Hepatic stellate cell (primary cell): ENCODE measurements around the gene PBX3.

Experiments
- DNase-seq: peaks from one replicate; pipeline ENCODE4 v3.0.0; 2011; ENCODE audit warnings: low spot score

PBX3 gene

DNA sequence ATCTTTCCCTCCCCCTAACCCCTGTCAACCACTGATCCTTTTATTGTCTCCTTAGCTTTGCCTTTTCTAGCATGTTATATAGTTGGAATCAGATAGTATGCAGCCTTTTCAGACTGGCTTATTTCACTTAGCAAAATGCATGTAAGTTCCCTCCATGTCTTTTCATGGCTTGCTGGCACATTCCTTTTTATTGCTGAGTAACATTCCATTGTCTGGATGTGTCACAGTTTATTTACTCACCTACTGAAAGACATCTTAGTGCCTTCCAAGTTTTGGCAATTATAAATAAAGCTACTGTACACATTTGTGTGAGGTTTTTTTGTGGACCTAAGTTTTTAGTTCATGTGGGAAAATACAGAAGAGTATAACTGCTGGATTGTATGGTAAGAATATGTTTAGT is 230.1 kb downstream of the PBX3 start:
- no peak for DNase-seq

GRCh38 chr9:125979383-125979782 is 232.2 kb downstream of the PBX3 start:
- DNase-seq, result no peak

DNA sequence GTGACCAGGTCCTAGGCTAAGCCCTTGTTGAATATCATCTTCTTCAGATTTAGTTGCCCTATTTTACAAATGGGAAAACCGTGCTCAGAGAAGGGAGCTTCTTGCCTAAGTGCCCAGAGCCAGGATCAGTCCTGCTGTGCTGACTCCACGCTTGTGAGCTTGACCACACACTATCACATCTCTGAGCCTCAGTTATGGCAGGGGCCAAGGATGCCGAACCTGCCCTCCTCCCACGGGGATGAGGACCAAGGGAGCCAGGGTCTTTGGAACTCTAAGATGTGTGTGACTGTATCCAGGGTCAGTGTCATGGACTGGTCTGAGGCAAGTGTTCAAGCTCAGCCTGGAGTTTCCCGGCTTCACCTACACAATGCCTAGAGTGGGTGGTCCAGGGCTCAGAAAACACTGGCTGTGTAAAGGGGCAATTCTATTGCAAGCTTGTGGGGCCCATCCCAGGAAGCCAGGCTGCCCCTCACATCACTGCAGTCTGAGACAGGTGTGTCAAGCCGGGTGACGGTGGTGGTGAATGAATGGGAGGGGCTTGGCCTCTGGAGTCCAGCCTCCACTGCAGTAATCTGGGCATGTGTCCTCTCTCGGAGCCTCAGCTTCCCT is 235.7 kb downstream of the PBX3 start:
- no peak for DNase-seq

- DNase-seq, result no peak
These were observed 236.5 kb downstream of the PBX3 start for GRCh38 chr9:125983681-125984080.

- no peak for DNase-seq
These were observed 237.3 kb downstream of the PBX3 start for GRCh38 chr9:125984461-125984860.

- DNase-seq, result no peak
These were observed 238.2 kb downstream of the PBX3 start for GRCh38 chr9:125985142-125985997.

DNA sequence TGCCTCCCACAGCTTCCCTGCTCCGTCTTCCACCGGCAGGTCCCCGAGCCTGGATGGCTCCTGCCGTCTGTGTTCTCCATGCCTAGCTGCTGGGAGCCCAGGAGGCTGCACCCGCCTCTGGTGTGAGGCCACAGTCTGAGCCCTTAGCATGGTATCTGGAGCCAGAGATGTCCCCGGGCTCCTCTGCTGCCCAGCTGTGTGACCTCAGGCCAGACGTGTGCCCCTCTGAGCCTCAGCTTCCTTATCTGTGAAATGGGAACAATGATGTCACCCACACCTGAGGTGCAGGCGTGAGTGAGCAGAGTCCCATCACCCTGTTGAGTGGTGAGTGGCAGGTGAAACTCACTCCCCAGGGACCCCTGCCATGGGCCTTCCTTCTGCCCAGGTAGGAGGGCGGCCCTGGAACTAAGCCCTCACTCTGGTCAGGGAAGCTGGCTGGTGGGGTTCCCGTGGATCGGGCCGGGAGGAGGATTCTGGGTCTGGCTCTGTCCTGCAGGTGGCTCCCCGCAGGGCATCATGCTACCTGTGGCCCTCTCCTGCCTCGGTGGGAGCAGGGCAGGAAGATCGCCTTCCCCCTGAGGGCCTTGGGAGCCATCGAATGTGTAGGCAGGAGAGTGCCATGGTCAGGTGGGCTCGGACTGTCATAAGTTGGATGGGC is 239.0 kb downstream of the PBX3 start:
- no peak for DNase-seq

DNA sequence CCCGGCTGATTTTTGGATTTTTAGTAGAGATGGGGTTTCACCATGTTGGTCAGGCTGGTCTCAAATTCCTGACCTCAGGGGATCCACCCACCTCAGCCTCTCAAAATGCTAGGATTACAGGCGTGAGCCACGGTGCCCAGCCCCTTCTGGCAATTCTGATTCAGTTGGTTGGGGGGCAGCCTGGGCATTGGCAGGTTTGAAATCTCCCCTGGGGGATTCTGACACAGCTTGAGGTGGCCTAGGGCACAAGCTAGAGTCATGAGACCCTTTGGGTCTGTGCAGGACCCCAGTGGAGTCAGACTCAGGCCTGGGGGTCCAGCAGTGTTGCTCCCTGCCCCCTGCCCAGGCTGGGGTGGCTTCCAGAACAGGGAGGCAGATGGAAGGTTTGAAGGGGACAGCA is 239.8 kb downstream of the PBX3 start:
- DNase-seq, result no peak

DNA sequence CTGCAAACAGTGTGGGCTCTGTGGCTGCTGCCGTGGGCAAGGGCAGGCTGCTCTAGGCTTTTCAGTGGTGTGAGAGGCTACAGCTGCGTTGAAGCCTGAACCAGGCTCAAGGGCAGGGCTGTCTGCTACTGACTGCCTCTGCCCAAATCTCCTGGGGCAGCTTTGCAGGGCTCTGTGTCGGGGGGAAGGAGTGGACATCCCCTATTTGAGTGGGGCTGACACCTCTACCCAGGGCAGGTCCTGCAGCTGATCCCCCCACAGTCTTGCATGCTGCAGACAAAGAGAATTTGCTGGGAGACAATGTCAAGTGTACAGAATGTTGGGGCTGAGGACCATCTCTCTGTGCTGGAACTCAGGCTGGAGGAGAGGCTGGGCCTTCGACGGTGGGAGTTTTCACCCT is 240.2 kb downstream of the PBX3 start:
- DNase-seq, result no peak

- DNase-seq, result no peak
These were observed 241.4 kb downstream of the PBX3 start for GRCh38 chr9:125988479-125989050.

GRCh38 chr9:125989090-125989501 is 241.9 kb downstream of the PBX3 start:
- DNase-seq, result no peak

GRCh38 chr9:125989524-125990180 is 242.5 kb downstream of the PBX3 start:
- no peak for DNase-seq

DNA sequence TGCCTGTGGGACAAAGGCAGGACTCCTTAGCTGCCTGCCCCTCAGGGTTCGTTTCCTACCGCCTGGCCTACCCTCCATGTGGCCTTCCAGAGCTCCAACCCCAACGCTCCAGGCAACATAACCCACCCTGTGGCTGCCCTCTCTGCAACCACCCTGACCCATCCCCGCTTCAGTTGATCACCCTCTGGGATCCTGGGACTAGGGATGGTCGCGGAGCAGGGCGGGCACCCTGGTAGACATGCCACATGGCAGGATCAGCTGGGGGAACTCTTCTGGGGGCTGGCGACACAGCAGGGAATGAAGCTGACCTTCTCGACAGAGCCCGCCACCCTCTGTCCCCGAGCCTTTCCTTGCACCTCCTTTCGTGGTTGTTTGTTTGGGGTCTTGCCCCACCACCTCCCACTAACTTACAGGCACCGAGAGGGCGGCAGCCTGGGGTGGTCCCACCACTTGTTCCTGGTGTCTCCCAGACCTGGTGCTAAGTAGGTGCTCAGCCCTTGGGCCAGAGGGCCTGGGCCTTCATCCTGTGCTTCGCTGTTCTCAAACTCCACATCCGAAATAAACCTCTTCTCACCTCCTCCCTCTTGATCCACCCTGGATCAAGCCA is 243.1 kb downstream of the PBX3 start:
- DNase-seq, result no peak

DNA sequence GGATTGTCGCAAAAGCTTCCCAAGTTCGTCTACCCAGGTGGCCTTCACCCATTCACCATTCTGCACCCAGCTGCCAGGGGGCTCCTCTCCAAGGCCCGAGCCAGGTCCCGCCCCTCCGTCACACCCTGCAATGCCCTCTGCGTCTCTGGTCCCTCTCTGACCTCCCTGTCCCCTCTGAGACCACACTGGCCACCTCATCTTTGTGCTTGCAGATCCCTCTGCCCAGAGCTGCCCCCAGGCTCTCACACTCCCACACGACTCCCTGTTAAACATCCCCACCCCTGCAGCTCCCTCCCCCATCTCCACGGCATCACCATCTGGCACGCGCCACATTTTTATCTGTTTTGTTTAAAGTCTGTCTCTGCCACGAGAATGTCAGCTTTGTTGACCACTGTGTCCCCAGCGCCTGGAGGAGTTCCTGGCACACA is 243.6 kb downstream of the PBX3 start:
- DNase-seq, result no peak

GRCh38 chr9:125991886-125992529 is 244.8 kb downstream of the PBX3 start:
- DNase-seq, result no peak

DNA sequence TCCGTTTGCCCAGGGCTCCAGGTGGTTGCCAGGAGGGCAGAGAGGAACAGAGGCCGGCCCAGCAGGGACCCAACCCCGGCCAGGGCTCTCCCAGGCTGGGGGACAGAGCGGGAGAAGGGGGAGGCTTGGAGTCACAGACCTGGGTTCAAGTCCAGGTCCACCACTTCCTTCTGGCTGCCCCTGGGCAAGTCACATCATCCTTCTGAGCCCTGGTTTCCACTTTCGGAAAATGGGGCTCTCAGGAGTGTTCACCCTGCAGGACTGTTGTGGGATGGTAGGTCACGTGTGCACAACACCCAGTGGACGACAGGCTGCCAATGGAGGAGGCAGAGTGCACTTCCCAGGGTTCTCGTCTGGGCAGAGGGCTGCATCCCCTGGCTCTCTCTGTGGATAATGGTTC is 245.4 kb downstream of the PBX3 start:
- DNase-seq, result no peak

- no peak for DNase-seq
These were observed 246.3 kb downstream of the PBX3 start for GRCh38 chr9:125993466-125993865.

GRCh38 chr9:125994066-125994943 is 247.1 kb downstream of the PBX3 start:
- DNase-seq, result no peak

DNA sequence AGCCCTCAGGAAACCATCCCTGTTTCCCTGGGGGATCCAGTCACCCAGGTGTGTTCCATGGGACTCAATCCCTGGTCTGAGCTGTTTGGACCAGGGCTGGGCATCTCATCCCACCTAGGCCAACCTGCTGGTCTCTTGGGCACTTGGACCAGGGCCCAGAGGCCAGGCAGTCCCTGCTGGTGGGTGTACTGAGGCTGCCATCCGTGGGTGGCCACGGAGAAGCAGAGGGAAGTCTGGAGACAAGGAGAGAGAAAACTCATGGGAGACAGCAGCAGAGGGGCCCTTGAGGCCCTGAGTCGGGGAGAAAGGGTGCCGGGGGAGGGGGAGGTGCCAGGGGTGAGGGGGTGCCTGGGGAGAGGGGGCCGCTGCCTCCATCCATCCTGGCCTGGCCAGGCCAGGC is 247.8 kb downstream of the PBX3 start:
- DNase-seq, result no peak

DNA sequence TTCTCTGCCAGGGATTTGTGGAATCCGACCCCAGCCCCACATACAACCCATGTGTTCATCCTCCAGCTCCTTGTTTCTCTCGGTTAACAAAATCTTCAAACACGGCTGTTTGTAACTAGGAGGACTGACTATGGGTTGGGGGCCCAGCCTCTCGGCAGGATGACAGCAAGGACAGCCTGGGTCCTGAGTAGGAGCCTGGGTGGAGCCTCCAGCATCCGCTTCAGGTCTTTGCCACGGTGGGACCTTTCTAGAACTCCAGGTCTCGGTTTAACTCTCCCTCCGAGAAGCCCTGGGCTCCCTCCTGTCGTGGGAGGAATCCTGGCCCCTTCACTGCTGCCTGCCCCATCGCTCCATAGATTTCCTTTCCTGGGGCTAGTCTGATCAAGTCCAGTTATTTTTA is 248.5 kb downstream of the PBX3 start:
- no peak for DNase-seq
